Loucy (cell line): Measurements from ENCODE around the gene SYNE1.

ENCODE experiments used
- EZH2phosphoT487 ChIP-seq: fragments of 200-600 bp; IDR thresholded peaks from 2 replicates; pipeline ENCODE4 v1.6.1; 2018; ENCODE audit warnings: antibody characterized with exemption, mild to moderate bottlenecking, moderate library complexity, borderline replicate concordance
- TF ChIP-seq, protein P1 (sequence below): fragments of 200-600 bp; sonication (generic); conservative IDR thresholded peaks from 2 replicates; pipeline ENCODE4 v1.5.1; 2014; ENCODE audit warnings: mild to moderate bottlenecking, antibody characterized with exemption, low read length

DNA sequence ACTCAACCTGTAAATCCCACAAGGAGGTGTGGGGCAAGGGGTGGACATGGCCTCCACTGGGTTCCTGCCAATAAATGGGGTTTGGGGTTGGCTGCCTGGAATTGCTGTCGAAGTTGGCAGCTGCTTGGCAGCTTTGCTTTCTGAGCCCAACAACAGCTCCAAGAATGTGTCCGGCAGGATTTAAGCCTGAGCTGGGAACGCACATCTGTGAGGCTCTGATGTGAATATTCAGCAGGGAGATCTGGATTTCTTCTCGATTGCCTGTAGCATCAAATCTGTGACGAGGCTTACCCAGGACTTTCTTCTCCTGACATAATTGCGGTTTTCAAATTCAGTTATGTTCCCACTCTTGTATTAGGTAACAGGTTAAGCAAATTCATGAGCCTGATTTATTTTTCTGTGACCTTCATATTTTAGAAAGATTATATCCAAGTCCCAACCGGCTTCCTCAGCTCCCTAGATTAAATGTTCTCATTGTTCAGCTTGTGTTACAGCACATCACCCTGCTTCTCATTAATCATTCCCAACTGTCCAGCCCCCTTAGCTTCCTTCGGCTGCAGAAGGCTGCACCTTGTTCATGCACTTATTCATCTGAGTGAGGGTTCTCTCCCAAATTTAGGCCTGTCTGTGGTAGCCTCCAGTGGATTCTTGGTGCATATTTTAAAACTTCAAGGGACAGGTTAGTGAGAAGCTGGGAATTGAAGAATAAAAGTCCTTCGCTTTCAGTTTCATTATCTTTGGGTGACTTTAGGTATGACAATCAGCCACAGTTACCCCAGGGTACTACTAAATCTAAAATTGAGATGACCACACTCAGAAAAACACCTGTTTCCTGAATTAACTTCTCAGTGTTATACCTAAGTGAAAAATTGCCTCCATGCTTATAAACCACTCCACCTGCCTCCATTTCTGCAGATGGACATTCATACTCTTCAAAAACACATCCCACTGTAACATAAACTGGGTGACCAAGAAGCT, 519.7 kb downstream of the SYNE1 start:
- TF ChIP-seq, protein P1, sequence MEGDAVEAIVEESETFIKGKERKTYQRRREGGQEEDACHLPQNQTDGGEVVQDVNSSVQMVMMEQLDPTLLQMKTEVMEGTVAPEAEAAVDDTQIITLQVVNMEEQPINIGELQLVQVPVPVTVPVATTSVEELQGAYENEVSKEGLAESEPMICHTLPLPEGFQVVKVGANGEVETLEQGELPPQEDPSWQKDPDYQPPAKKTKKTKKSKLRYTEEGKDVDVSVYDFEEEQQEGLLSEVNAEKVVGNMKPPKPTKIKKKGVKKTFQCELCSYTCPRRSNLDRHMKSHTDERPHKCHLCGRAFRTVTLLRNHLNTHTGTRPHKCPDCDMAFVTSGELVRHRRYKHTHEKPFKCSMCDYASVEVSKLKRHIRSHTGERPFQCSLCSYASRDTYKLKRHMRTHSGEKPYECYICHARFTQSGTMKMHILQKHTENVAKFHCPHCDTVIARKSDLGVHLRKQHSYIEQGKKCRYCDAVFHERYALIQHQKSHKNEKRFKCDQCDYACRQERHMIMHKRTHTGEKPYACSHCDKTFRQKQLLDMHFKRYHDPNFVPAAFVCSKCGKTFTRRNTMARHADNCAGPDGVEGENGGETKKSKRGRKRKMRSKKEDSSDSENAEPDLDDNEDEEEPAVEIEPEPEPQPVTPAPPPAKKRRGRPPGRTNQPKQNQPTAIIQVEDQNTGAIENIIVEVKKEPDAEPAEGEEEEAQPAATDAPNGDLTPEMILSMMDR, result no peak
- no peak for TF ChIP-seq EZH2phosphoT487
